RWPE2 (cell line): Measurements from ENCODE around the gene TECPR1.
A peak's percentile ranks its signal among the peaks of the same experiment; 100 is the strongest.

Source experiments
- ATAC-seq: fragments of 200-7000 bp; cut with Tn5 transposase; 3 replicates; pipeline ENCODE4 v1.9.1; 2021; ENCODE audit warnings: low read depth
- DNase-seq: peaks from one replicate; pipeline ENCODE4 v3.0.0-alpha.2; 2020; ENCODE audit warnings: low spot score
- H3K27ac ChIP-seq: fragments of 450-650 bp; 2 replicates; pipeline ENCODE4 v1.5.1; 2017; ENCODE audit warnings: mild to moderate bottlenecking; ENCODE audit not compliant: poor library complexity, severe bottlenecking
- H3K27me3 ChIP-seq: fragments of 250-450 bp; sonication (Bioruptor Pico); 2 replicates; pipeline ENCODE4 v1.5.1; 2021; ENCODE audit warnings: mild to moderate bottlenecking, moderate library complexity; ENCODE audit not compliant: insufficient read depth, poor library complexity, severe bottlenecking
- H3K36me3 ChIP-seq: fragments of 250-450 bp; sonication (Bioruptor Pico); 2 replicates; pipeline ENCODE4 v1.5.1; 2020; ENCODE audit warnings: low read depth, mild to moderate bottlenecking, moderate library complexity
- H3K4me1 ChIP-seq: fragments of 250-450 bp; sonication (Bioruptor Pico); 2 replicates; pipeline ENCODE4 v1.5.1; 2021; ENCODE audit warnings: mild to moderate bottlenecking, moderate library complexity; ENCODE audit not compliant: insufficient read depth, poor library complexity, severe bottlenecking
- H3K4me3 ChIP-seq: fragments of 250-450 bp; sonication (Bioruptor Pico); 2 replicates; pipeline ENCODE4 v1.5.1; 2021; ENCODE audit warnings: mild to moderate bottlenecking, moderate library complexity; ENCODE audit not compliant: severe bottlenecking
- H3K9me3 ChIP-seq: fragments of 250-450 bp; sonication (Bioruptor Pico); 2 replicates; pipeline ENCODE4 v1.5.1; 2021; ENCODE audit warnings: mild to moderate bottlenecking, moderate library complexity; ENCODE audit not compliant: severe bottlenecking
- CTCF ChIP-seq: fragments of 450-650 bp; IDR thresholded peaks from one replicate; pipeline ENCODE4 v1.5.1; 2017; ENCODE audit warnings: mild to moderate bottlenecking, moderate library complexity; ENCODE audit not compliant: poor library complexity, severe bottlenecking

TECPR1 gene

GRCh38 chr7:98250789-98251188, 1.2 kb downstream of the TECPR1 start:
- Histone ChIP-seq H3K4me1 (peaks cover 6% of the 10 kb centered on the region), H3K4me3 (peak overlapping the region; percentile 55), H3K27ac (peak overlapping the region; percentile 26), H3K9me3 (no peaks in the 10 kb centered on the region), H3K27me3 (no peaks in the 10 kb centered on the region), H3K36me3 (no peaks in the 10 kb centered on the region)
- ATAC-seq (no peak), DNase-seq (no peak)
- no peak for TF ChIP-seq CTCF

- no peak overlapping the region for H3K4me3 ChIP-seq
- ATAC-seq (no peak), DNase-seq (no peak)
- no peaks in the 10 kb centered on the region for H3K9me3 ChIP-seq
- no peak for TF ChIP-seq CTCF
- H3K4me1 ChIP-seq = peaks cover 6% of the 10 kb centered on the region
- H3K36me3 ChIP-seq = no peaks in the 10 kb centered on the region
- no peak overlapping the region for H3K27ac ChIP-seq
- H3K27me3 ChIP-seq = no peaks in the 10 kb centered on the region
Observed at GRCh38 chr7:98249106-98249505, 2.9 kb downstream of the TECPR1 start.

GRCh38 chr7:98248156-98248555, 3.9 kb downstream of the TECPR1 start:
- H3K4me1 ChIP-seq = peaks cover 6% of the 10 kb centered on the region
- TF ChIP-seq CTCF = no peak
- H3K27ac ChIP-seq = no peak overlapping the region
- H3K27me3 ChIP-seq = no peaks in the 10 kb centered on the region
- no peak overlapping the region for H3K4me3 ChIP-seq
- H3K9me3 ChIP-seq = no peaks in the 10 kb centered on the region
- no peaks in the 10 kb centered on the region for H3K36me3 ChIP-seq
- DNase-seq (no peak), ATAC-seq (no peak)

- no peaks in the 10 kb centered on the region for H3K9me3 ChIP-seq
- H3K36me3 ChIP-seq = no peaks in the 10 kb centered on the region
- no peak for DNase-seq
- no peak for ATAC-seq
- no peaks in the 10 kb centered on the region for H3K4me1 ChIP-seq
- TF ChIP-seq CTCF = no peak
- no peak overlapping the region for H3K4me3 ChIP-seq
- H3K27ac ChIP-seq = no peak overlapping the region
- no peaks in the 10 kb centered on the region for H3K27me3 ChIP-seq
Observed at GRCh38 chr7:98244871-98245270, 7.2 kb downstream of the TECPR1 start.

GRCh38 chr7:98242934-98243333, 9.1 kb downstream of the TECPR1 start:
- Histone ChIP-seq H3K9me3 (no peaks in the 10 kb centered on the region), H3K36me3 (no peaks in the 10 kb centered on the region), H3K4me1 (no peaks in the 10 kb centered on the region), H3K27me3 (no peaks in the 10 kb centered on the region), H3K27ac (no peak overlapping the region), H3K4me3 (no peak overlapping the region)
- ATAC-seq = no peak
- no peak for DNase-seq
- TF ChIP-seq CTCF = no peak
